H1 (cell line): ENCODE data around the gene AFAP1L2.

Source experiments
- CHD2 ChIP-seq: IDR thresholded peaks from 2 replicates; pipeline ENCODE4 v1.6.1; 2012; ENCODE audit warnings: low read length, improper control_type of control experiment
- CTCF ChIP-seq, 3 experiments: IDR thresholded peaks; 1 replicate in 2 of 3; 2 replicates in 1 of 3; pipeline versions ENCODE4 v1.5.1 to v1.6.1; 2011; ENCODE audit warnings: low read length in 3 of 3, mild to moderate bottlenecking in 3 of 3, inconsistent platforms in 2 of 3, low read depth in 1 of 3, moderate library complexity in 1 of 3; ENCODE audit not compliant: insufficient read depth in 1 of 3; ENCODE audit errors: control extremely low read depth in 1 of 3
- EP300 ChIP-seq, 2 experiments: IDR thresholded peaks; 1 replicate in 1 of 2; 2 replicates in 1 of 2; pipeline ENCODE4 v1.6.1; 2011 to 2012; ENCODE audit warnings: low read depth in 2 of 2, low read length in 2 of 2, mild to moderate bottlenecking in 2 of 2, borderline replicate concordance in 1 of 2, inconsistent platforms in 1 of 2, moderate library complexity in 1 of 2
- EZH2 ChIP-seq: fragments of 200-600 bp; sonication (generic); IDR thresholded peaks from 2 replicates; pipeline ENCODE4 v1.7.1; 2012; ENCODE audit warnings: low read depth, mild to moderate bottlenecking, moderate library complexity, low read length, inconsistent platforms; ENCODE audit not compliant: severe bottlenecking
- JUN ChIP-seq: IDR thresholded peaks from 2 replicates; pipeline ENCODE4 v1.6.1; 2011; ENCODE audit warnings: low read depth, mild to moderate bottlenecking, improper control_type of control experiment, low read length
- MAX ChIP-seq: IDR thresholded peaks from 2 replicates; pipeline ENCODE4 v1.6.1; 2012; ENCODE audit warnings: inconsistent platforms
- PHF8 ChIP-seq: fragments of 200-600 bp; sonication (generic); conservative IDR thresholded peaks from 2 replicates; pipeline ENCODE4 v1.7.1; 2012; ENCODE audit warnings: low read depth, mild to moderate bottlenecking, inconsistent platforms, low read length, moderate library complexity
- POLR2A ChIP-seq, 2 experiments: IDR thresholded peaks; 1 replicate in 1 of 2; 2 replicates in 1 of 2; pipeline ENCODE4 v1.6.1; 2011; ENCODE audit warnings: low read depth in 2 of 2, low read length in 2 of 2, mild to moderate bottlenecking in 2 of 2; ENCODE audit errors: control extremely low read depth in 1 of 2
- RFX5 ChIP-seq: IDR thresholded peaks from 2 replicates; pipeline ENCODE4 v1.6.1; 2011; ENCODE audit warnings: low read depth, low read length, improper control_type of control experiment, borderline replicate concordance
- RXRA ChIP-seq: IDR thresholded peaks from 2 replicates; pipeline ENCODE4 v1.6.1; 2011; ENCODE audit warnings: low read depth, mild to moderate bottlenecking, low read length, moderate library complexity; ENCODE audit not compliant: insufficient read depth
- SP1 ChIP-seq: IDR thresholded peaks from 2 replicates; pipeline ENCODE4 v1.6.1; 2011; ENCODE audit warnings: low read depth, low read length
- SP2 ChIP-seq: IDR thresholded peaks from 2 replicates; pipeline ENCODE4 v1.6.1; 2012; ENCODE audit warnings: mild to moderate bottlenecking, low read length, inconsistent platforms

- TF ChIP-seq CTCF (IDR thresholded peaks at IDR 0.05; ENCODE audit: control extremely low read depth in 1 of 3, insufficient read depth in 1 of 3, low read depth in 1 of 3, low read length in 3 of 3) (no peak), SP2 (no peak), JUN (no peak), POLR2A (IDR thresholded peaks at IDR 0.05; ENCODE audit: control extremely low read depth in 1 of 2, low read depth in 2 of 2, low read length in 2 of 2) (no peak), RFX5 (no peak), PHF8 (no peak), EP300 (IDR thresholded peaks at IDR 0.05; ENCODE audit: borderline replicate concordance in 1 of 2, low read depth in 2 of 2, low read length in 2 of 2) (no peak), MAX (no peak), SP1 (no peak), RXRA (no peak), CHD2 (no peak), EZH2 (no peak)
These were observed 107.1 kb downstream of the AFAP1L2 start for GRCh38 chr10:114297136-114297705.
